Measurements from ENCODE around the gene PROCR.

DNA sequence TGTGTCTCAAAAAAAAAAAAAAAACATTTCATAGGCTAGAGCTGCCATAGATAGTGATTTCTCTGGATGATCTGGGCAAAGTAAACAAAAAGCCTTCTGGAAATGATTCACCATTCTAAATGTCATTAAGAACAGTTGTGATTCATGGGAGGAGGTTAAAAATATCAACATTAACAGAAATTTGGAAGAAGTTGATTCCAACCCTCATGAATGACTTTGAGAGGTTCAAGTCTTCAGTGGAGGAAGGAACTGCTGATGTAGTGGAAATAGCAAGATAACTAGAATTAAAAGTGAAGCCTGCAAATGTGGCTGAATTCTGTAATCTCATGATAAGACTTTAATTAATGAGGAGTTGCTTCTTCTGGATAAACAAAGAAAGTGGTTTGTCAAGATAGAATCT is 27.9 kb downstream of the PROCR start:
- TF ChIP-seq, protein P1, sequence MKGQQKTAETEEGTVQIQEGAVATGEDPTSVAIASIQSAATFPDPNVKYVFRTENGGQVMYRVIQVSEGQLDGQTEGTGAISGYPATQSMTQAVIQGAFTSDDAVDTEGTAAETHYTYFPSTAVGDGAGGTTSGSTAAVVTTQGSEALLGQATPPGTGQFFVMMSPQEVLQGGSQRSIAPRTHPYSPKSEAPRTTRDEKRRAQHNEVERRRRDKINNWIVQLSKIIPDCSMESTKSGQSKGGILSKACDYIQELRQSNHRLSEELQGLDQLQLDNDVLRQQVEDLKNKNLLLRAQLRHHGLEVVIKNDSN (IDR thresholded peaks at IDR 0.05; ENCODE audit: borderline replicate concordance, extremely low read length, insufficient read depth, low read depth, low read length) = no peak
- no peak for TF ChIP-seq BHLHE40 (IDR thresholded peaks at IDR 0.05; ENCODE audit: borderline replicate concordance in 1 of 2, low read depth in 2 of 2, low read length in 1 of 2)

All from GM12878 (cell line).